HCT116 (cell line): ENCODE data around the gene SDHAF4. TPM values are rescaled to one million over a fixed set of nuclear protein-coding genes. Genes with fewer than 3 reads are reported as not detected.

Experiments
- ATAC-seq: fragments of 200-7000 bp; cut with Tn5 transposase; 2 replicates; pipeline ENCODE4 v1.9.1; 2020; ENCODE audit warnings: mild to moderate bottlenecking, moderate library complexity
- BruUV-seq: library from RNA; stranded (reverse); fragments of 400-500 nt; replicated peaks from 2 replicates; lab custom pipeline; 2021; lab: Mats Ljungman, UMichigan
- CTCF ChIA-PET: fragments of 300-600 bp; sonication (Branson Sonifier 250); formaldehyde crosslinking; loops from one replicate; lab custom pipeline; 2021; ENCODE audit warnings: antibody characterized with exemption; lab: Charles Lee
- POLR2A ChIA-PET: fragments of 300-600, 350-600 bp; sonication (Branson Sonifier 250); formaldehyde crosslinking; loops from one replicate; lab custom pipeline; 2021; ENCODE audit warnings: antibody characterized with exemption; lab: Charles Lee
- RAD21 ChIA-PET, 2 experiments: fragments of 300-600 bp; sonication (Branson Sonifier 250); formaldehyde crosslinking; loops; one replicate each; lab custom pipeline; 2023; ENCODE audit warnings: low total read pairs in 2 of 2; ENCODE audit not compliant: uncharacterized antibody in 2 of 2, unreplicated experiment in 2 of 2, low non-redundant PET in 1 of 2; lab: Charles Lee
- DNase-seq: peaks from one replicate; pipeline ENCODE4 v3.0.0-alpha.2; 2010; ENCODE audit warnings: low read depth, low spot score
- H2AFZ ChIP-seq: fragments of 200-600 bp; shearing (Covaris generic), sonication (generic); 2 replicates; pipeline ENCODE4 v1.6.1; 2017; ENCODE audit warnings: low read depth, mixed run types, mixed read lengths, antibody characterized with exemption, low read length; ENCODE audit not compliant: poor library complexity, severe bottlenecking
- H3K27ac ChIP-seq: 2 replicates; pipeline ENCODE4 v1.5.1; 2012; ENCODE audit warnings: low read depth, low read length
- H3K27me3 ChIP-seq: fragments of 200-600 bp; sonication (generic); 2 replicates; pipeline ENCODE4 v1.6.1; 2016; ENCODE audit warnings: mixed run types, low read length, mixed read lengths; ENCODE audit not compliant: insufficient read depth
- H3K36me3 ChIP-seq, 2 experiments: fragments of 200-500 bp in 1 of 2; fragments of 200-600 bp in 1 of 2; sonication (Bioruptor generic) in 1 of 2; sonication (generic) in 1 of 2; 2 replicates each; pipeline versions ENCODE4 v1.5.1 to v1.6.1; 2014 to 2016; ENCODE audit warnings: low read length in 2 of 2, inconsistent platforms in 1 of 2, mixed read lengths in 1 of 2, mixed run types in 1 of 2; ENCODE audit not compliant: insufficient read depth in 2 of 2, control insufficient read depth in 1 of 2
- H3K4me1 ChIP-seq, 2 experiments: fragments of 200-600 bp in 1 of 2; sonication (generic) in 1 of 2; 2 replicates each; pipeline versions ENCODE4 v1.5.1 to v1.6.1; 2012 to 2017; ENCODE audit warnings: low read length in 2 of 2, inconsistent platforms in 1 of 2, mild to moderate bottlenecking in 1 of 2, mixed read lengths in 1 of 2, mixed run types in 1 of 2, moderate library complexity in 1 of 2; ENCODE audit not compliant: insufficient read depth in 2 of 2, control insufficient read depth in 1 of 2
- H3K4me2 ChIP-seq: fragments of 200-600 bp; sonication (generic); 2 replicates; pipeline ENCODE4 v1.6.1; 2017; ENCODE audit warnings: mixed run types, low read length, mixed read lengths
- H3K4me3 ChIP-seq, 2 experiments: fragments of 200-600 bp in 1 of 2; sonication (generic) in 1 of 2; replicated peaks in 1 of 2; 2 replicates each; pipeline ENCODE4 v1.5.1; 2011 to 2016; ENCODE audit warnings: low read length in 2 of 2, control low read depth in 1 of 2, low read depth in 1 of 2, mild to moderate bottlenecking in 1 of 2, mixed read lengths in 1 of 2, mixed run types in 1 of 2
- H3K79me2 ChIP-seq: fragments of 200-600 bp; sonication (generic); 2 replicates; pipeline ENCODE4 v1.6.1; 2017; ENCODE audit warnings: mild to moderate bottlenecking, mixed run types, low read length, moderate library complexity, mixed read lengths; ENCODE audit not compliant: insufficient read depth
- H3K9ac ChIP-seq: fragments of 200-600 bp; sonication (generic); 2 replicates; pipeline ENCODE4 v1.6.1; 2016; ENCODE audit warnings: low read length, mixed read lengths
- H3K9me2 ChIP-seq: fragments of 200-600 bp; sonication (generic), shearing (Covaris generic); 2 replicates; pipeline ENCODE4 v1.6.1; 2017; ENCODE audit warnings: mixed run types, mild to moderate bottlenecking, moderate library complexity; ENCODE audit not compliant: insufficient read depth
- H3K9me3 ChIP-seq, 2 experiments: fragments of 200-500 bp in 1 of 2; fragments of 200-600 bp in 1 of 2; sonication (Bioruptor generic) in 1 of 2; sonication (generic) in 1 of 2; 2 replicates each; pipeline ENCODE4 v1.6.1; 2014 to 2017; ENCODE audit warnings: low read length in 2 of 2, mixed read lengths in 2 of 2, inconsistent platforms in 1 of 2, low read depth in 1 of 2, mild to moderate bottlenecking in 1 of 2, mixed run types in 1 of 2, moderate library complexity in 1 of 2; ENCODE audit not compliant: control insufficient read depth in 1 of 2, insufficient read depth in 1 of 2
- H4K20me1 ChIP-seq: fragments of 200-600 bp; sonication (generic), shearing (Covaris generic); 2 replicates; pipeline ENCODE4 v1.6.1; 2017; ENCODE audit warnings: mixed run types, mild to moderate bottlenecking, moderate library complexity; ENCODE audit not compliant: insufficient read depth
- ATF3 ChIP-seq: IDR thresholded peaks from 2 replicates; pipeline ENCODE4 v1.6.1; 2012
- CEBPB ChIP-seq: IDR thresholded peaks from 2 replicates; pipeline ENCODE4 v1.6.1; 2012; ENCODE audit warnings: low read depth
- EGR1 ChIP-seq: IDR thresholded peaks from 2 replicates; pipeline ENCODE4 v1.6.1; 2012; ENCODE audit warnings: low read depth
- EZH2 ChIP-seq: fragments of 200-600 bp; sonication (generic); IDR thresholded peaks from 2 replicates; pipeline ENCODE4 v1.6.1; 2017; ENCODE audit warnings: antibody characterized with exemption, mixed run types
- FOSL1 ChIP-seq: IDR thresholded peaks from 2 replicates; pipeline ENCODE4 v1.6.1; 2012; ENCODE audit warnings: low read depth
- JUND ChIP-seq: IDR thresholded peaks from 2 replicates; pipeline ENCODE4 v1.6.1; 2012
- MAX ChIP-seq: IDR thresholded peaks from 2 replicates; pipeline ENCODE4 v1.6.1; 2012
- POLR2A ChIP-seq: IDR thresholded peaks from 2 replicates; pipeline ENCODE4 v1.7.0; 2011; ENCODE audit warnings: borderline replicate concordance; ENCODE audit not compliant: insufficient read depth, insufficient read length; ENCODE audit errors: extremely low read depth
- RAD21 ChIP-seq: IDR thresholded peaks from 2 replicates; pipeline ENCODE4 v1.6.1; 2012; ENCODE audit warnings: low read depth, mild to moderate bottlenecking
- REST ChIP-seq: IDR thresholded peaks from 2 replicates; pipeline ENCODE4 v1.6.1; 2012; ENCODE audit warnings: low read depth
- SRF ChIP-seq: IDR thresholded peaks from 2 replicates; pipeline ENCODE4 v1.6.1; 2012; ENCODE audit warnings: low read depth
- YY1 ChIP-seq: IDR thresholded peaks from 2 replicates; pipeline ENCODE4 v1.6.1; 2011; ENCODE audit warnings: low read length, low read depth, moderate library complexity, mild to moderate bottlenecking; ENCODE audit not compliant: insufficient replicate concordance; ENCODE audit errors: extremely low read depth
- intact Hi-C: fragments of 100-400 bp; cut with micrococcal nuclease; formaldehyde crosslinking; loops from 2 replicates; pipeline ENCODE4 v1.10.0; 2022
- total RNA-seq: library from RNA; stranded (reverse); gene quantifications from one replicate; pipeline ENCODE4 v1.2.1, GENCODE V29; 2021; ENCODE audit not compliant: unreplicated experiment

Gene SDHAF4
- total RNA-seq, 1 experiment from 2014 or later, result 8.9 TPM

GRCh38 chr6:70575899-70576495 is 9.3 kb downstream of the SDHAF4 start:
- Histone ChIP-seq H3K9ac (no peak overlapping the region), H3K27ac (no peak overlapping the region), H3K9me2 (no peaks in the 10 kb centered on the region), H2AFZ (no peak overlapping the region), H3K79me2 (peaks cover 3% of the 10 kb centered on the region; the same call in 1 of the 2 replicates), H3K4me3 (no peak overlapping the region), H3K4me2 (no peak overlapping the region), H3K27me3 (no peaks in the 10 kb centered on the region), H3K4me1 (peaks cover 5 to 7% of the 10 kb centered on the region in 2 experiments; a peak in 2 of 4 replicates), H3K36me3 (no peaks in the 10 kb centered on the region), H4K20me1 (no peaks in the 10 kb centered on the region), H3K9me3 (no peaks in the 10 kb centered on the region)
- no peak for ATAC-seq
- no peak for DNase-seq
- CTCF ChIA-PET, result no interaction called here
- no peak for TF ChIP-seq ATF3
- no peak for TF ChIP-seq FOSL1
- TF ChIP-seq JUND, result no peak
- TF ChIP-seq REST, result no peak
- no peak for TF ChIP-seq YY1
- no peak for TF ChIP-seq SRF
- TF ChIP-seq POLR2A, result no peak
- no peak for TF ChIP-seq CEBPB
- TF ChIP-seq EGR1, result no peak
- TF ChIP-seq RAD21, result no peak
- TF ChIP-seq MAX, result no peak
- no peak for TF ChIP-seq EZH2
- intact Hi-C loops, result no loop called here
- RAD21 ChIA-PET, result no interaction called here
- no TSS peak for BruUV-seq
- POLR2A ChIA-PET, result no interaction called here
